DND-41 (cell line): ENCODE results near the gene SHMT2.

Source experiments
- ATAC-seq: fragments of 200-7000 bp; cut with Tn5 transposase; 3 replicates; pipeline ENCODE4 v1.9.1; 2021; ENCODE audit warnings: low read depth; ENCODE audit not compliant: insufficient read depth
- DNase-seq: peaks from one replicate; pipeline ENCODE4 v3.0.0-alpha.2; 2020
- H2AFZ ChIP-seq: 2 replicates; pipeline ENCODE4 v1.6.0; 2012; ENCODE audit warnings: low read depth, low read length
- H3K27ac ChIP-seq: 2 replicates; pipeline ENCODE4 v1.5.1; 2012; ENCODE audit warnings: low read length, inconsistent platforms
- H3K27me3 ChIP-seq: fragments of 200-600 bp; sonication (generic); 2 replicates; pipeline ENCODE4 v1.6.0; 2012; ENCODE audit warnings: low read length, mild to moderate bottlenecking, inconsistent platforms; ENCODE audit not compliant: insufficient read depth, poor library complexity
- H3K36me3 ChIP-seq: 2 replicates; pipeline ENCODE4 v1.5.1; 2012; ENCODE audit warnings: low read length, inconsistent platforms; ENCODE audit not compliant: insufficient read depth
- H3K4me1 ChIP-seq: 2 replicates; pipeline ENCODE4 v1.5.1; 2012; ENCODE audit warnings: mild to moderate bottlenecking, low read length; ENCODE audit not compliant: insufficient read depth
- H3K4me2 ChIP-seq: 2 replicates; pipeline ENCODE4 v1.6.0; 2012; ENCODE audit warnings: mild to moderate bottlenecking, moderate library complexity, low read length, inconsistent platforms; ENCODE audit not compliant: insufficient read depth
- H3K4me3 ChIP-seq, 2 experiments: fragments of 200-600 bp in 1 of 2; shearing (Covaris generic) in 1 of 2; 2 replicates each; pipeline ENCODE4 v1.5.1; 2012 to 2016; ENCODE audit warnings: inconsistent platforms in 2 of 2, low read length in 2 of 2, mild to moderate bottlenecking in 2 of 2, low read depth in 1 of 2, moderate library complexity in 1 of 2
- H3K79me2 ChIP-seq: 2 replicates; pipeline ENCODE4 v1.6.0; 2012; ENCODE audit warnings: low read length, inconsistent platforms; ENCODE audit not compliant: insufficient read depth
- H3K9ac ChIP-seq: 2 replicates; pipeline ENCODE4 v1.6.0; 2012; ENCODE audit warnings: low read depth, mild to moderate bottlenecking, inconsistent platforms, low read length, moderate library complexity
- H3K9me3 ChIP-seq: 2 replicates; pipeline ENCODE4 v1.5.1; 2012; ENCODE audit warnings: low read length, moderate library complexity, mild to moderate bottlenecking, inconsistent platforms; ENCODE audit not compliant: insufficient read depth, severe bottlenecking
- H4K20me1 ChIP-seq: 2 replicates; pipeline ENCODE4 v1.6.0; 2012; ENCODE audit warnings: low read length; ENCODE audit not compliant: insufficient read depth
- CTCF ChIP-seq: IDR thresholded peaks from 2 replicates; pipeline ENCODE4 v1.5.1; 2012; ENCODE audit warnings: borderline replicate concordance, low read length, moderate library complexity, mild to moderate bottlenecking; ENCODE audit not compliant: poor library complexity, severe bottlenecking; ENCODE audit errors: extremely low read depth
- EZH2 ChIP-seq: IDR thresholded peaks from 3 replicates; pipeline ENCODE4 v1.6.1; 2012; ENCODE audit warnings: borderline replicate concordance, low read depth, mild to moderate bottlenecking, moderate library complexity, low read length, inconsistent platforms; ENCODE audit not compliant: severe bottlenecking

The SHMT2 gene

GRCh38 chr12:57263096-57263495, 33.6 kb downstream of the SHMT2 start:
- Histone ChIP-seq H3K9ac (no peak overlapping the region), H3K36me3 (peaks cover 61% of the 10 kb centered on the region)
- no peak for ATAC-seq

GRCh38 chr12:57266681-57267080, 37.2 kb downstream of the SHMT2 start:
- H3K27ac ChIP-seq: no peak overlapping the region
- no peak overlapping the region for H3K9ac ChIP-seq
- H3K4me3 ChIP-seq: no peak overlapping the region
- ATAC-seq: no peak
- H3K79me2 ChIP-seq: no peaks in the 10 kb centered on the region
- H3K9me3 ChIP-seq: no peaks in the 10 kb centered on the region
- DNase-seq: no peak
- no peak for TF ChIP-seq CTCF
- no peak for TF ChIP-seq EZH2
- no peak overlapping the region for H3K4me2 ChIP-seq
- H2AFZ ChIP-seq: no peak overlapping the region
- H3K27me3 ChIP-seq: no peaks in the 10 kb centered on the region
- H3K36me3 ChIP-seq: peaks cover 61% of the 10 kb centered on the region
- no peaks in the 10 kb centered on the region for H3K4me1 ChIP-seq
- no peaks in the 10 kb centered on the region for H4K20me1 ChIP-seq

More at GRCh38 chr12:57263096-57263495, 33.6 kb downstream of the SHMT2 start:
- Histone ChIP-seq H3K9me3 (no peaks in the 10 kb centered on the region), H3K4me3 (no peak overlapping the region), H3K4me1 (no peaks in the 10 kb centered on the region), H3K27ac (no peak overlapping the region), H4K20me1 (no peaks in the 10 kb centered on the region), H3K4me2 (no peak overlapping the region), H3K79me2 (no peaks in the 10 kb centered on the region), H3K27me3 (no peaks in the 10 kb centered on the region), H2AFZ (no peak overlapping the region)
- DNase-seq: no peak
- TF ChIP-seq EZH2 (no peak), CTCF (no peak)

- no peak overlapping the region for H3K4me3 ChIP-seq
- TF ChIP-seq EZH2 (no peak), CTCF (no peak)
- no peak overlapping the region for H3K27ac ChIP-seq
- DNase-seq (no peak), ATAC-seq (no peak)
- no peaks in the 10 kb centered on the region for H3K9me3 ChIP-seq
- peaks cover 66% of the 10 kb centered on the region for H3K36me3 ChIP-seq
- H3K27me3 ChIP-seq: no peaks in the 10 kb centered on the region
- H3K9ac ChIP-seq: no peak overlapping the region
- no peaks in the 10 kb centered on the region for H4K20me1 ChIP-seq
- no peaks in the 10 kb centered on the region for H3K79me2 ChIP-seq
- H3K4me2 ChIP-seq: no peak overlapping the region
- no peaks in the 10 kb centered on the region for H3K4me1 ChIP-seq
- H2AFZ ChIP-seq: no peak overlapping the region
Observed at GRCh38 chr12:57268264-57268663, 38.8 kb downstream of the SHMT2 start.

GRCh38 chr12:57270966-57271470, 41.5 kb downstream of the SHMT2 start:
- Histone ChIP-seq H3K79me2 (no peaks in the 10 kb centered on the region), H3K27ac (peak overlapping the region; percentile 52; the same call in 1 of the 2 replicates), H3K9ac (no peak overlapping the region), H4K20me1 (no peaks in the 10 kb centered on the region), H3K36me3 (peaks cover 65% of the 10 kb centered on the region), H3K4me2 (no peak overlapping the region), H3K4me3 (no peak overlapping the region), H3K27me3 (no peaks in the 10 kb centered on the region), H2AFZ (no peak overlapping the region), H3K9me3 (no peaks in the 10 kb centered on the region), H3K4me1 (no peaks in the 10 kb centered on the region)
- no peak for ATAC-seq
- TF ChIP-seq EZH2 (no peak), CTCF (peak; percentile 6)
- no peak for DNase-seq
